Ishikawa (cell line): ENCODE data around the gene TTLL10.

Experiments used
- CEBPB ChIP-seq: IDR thresholded peaks from 2 replicates; pipeline ENCODE4 v1.6.1; 2012
- CREB1 ChIP-seq: IDR thresholded peaks from 2 replicates; pipeline ENCODE4 v1.6.1; 2012; ENCODE audit warnings: low read depth
- EGR1 ChIP-seq: IDR thresholded peaks from 2 replicates; pipeline ENCODE4 v1.6.1; 2012
- EP300 ChIP-seq: IDR thresholded peaks from 2 replicates; pipeline ENCODE4 v1.6.1; 2012; ENCODE audit warnings: borderline replicate concordance
- FOXM1 ChIP-seq: IDR thresholded peaks from 2 replicates; pipeline ENCODE4 v1.6.1; 2012; ENCODE audit warnings: low read depth, borderline replicate concordance
- NFIC ChIP-seq: IDR thresholded peaks from 2 replicates; pipeline ENCODE4 v1.6.1; 2012
- RAD21 ChIP-seq: IDR thresholded peaks from 2 replicates; pipeline ENCODE4 v1.6.1; 2012; ENCODE audit warnings: low read depth
- TAF1 ChIP-seq: IDR thresholded peaks from 2 replicates; pipeline ENCODE4 v1.6.1; 2012; ENCODE audit warnings: low read depth, mild to moderate bottlenecking
- TCF12 ChIP-seq: IDR thresholded peaks from 2 replicates; pipeline ENCODE4 v1.6.1; 2012; ENCODE audit warnings: low read depth
- TEAD4 ChIP-seq: IDR thresholded peaks from 2 replicates; pipeline ENCODE4 v1.6.1; 2012
- YY1 ChIP-seq: IDR thresholded peaks from 2 replicates; pipeline ENCODE4 v1.6.1; 2012; ENCODE audit warnings: low read depth
- ZBTB7A ChIP-seq: IDR thresholded peaks from 2 replicates; pipeline ENCODE4 v1.6.1; 2012; ENCODE audit warnings: low read depth
- TF ChIP-seq, protein P1 (sequence below): IDR thresholded peaks from 2 replicates; pipeline ENCODE4 v1.6.1; 2012; ENCODE audit warnings: low read depth, mild to moderate bottlenecking
- TF ChIP-seq, protein P2 (sequence below): IDR thresholded peaks from 2 replicates; pipeline ENCODE4 v1.6.1; 2012
- TF ChIP-seq, protein P3 (sequence below): IDR thresholded peaks from 2 replicates; pipeline ENCODE4 v1.6.1; 2012

Gene TTLL10

DNA sequence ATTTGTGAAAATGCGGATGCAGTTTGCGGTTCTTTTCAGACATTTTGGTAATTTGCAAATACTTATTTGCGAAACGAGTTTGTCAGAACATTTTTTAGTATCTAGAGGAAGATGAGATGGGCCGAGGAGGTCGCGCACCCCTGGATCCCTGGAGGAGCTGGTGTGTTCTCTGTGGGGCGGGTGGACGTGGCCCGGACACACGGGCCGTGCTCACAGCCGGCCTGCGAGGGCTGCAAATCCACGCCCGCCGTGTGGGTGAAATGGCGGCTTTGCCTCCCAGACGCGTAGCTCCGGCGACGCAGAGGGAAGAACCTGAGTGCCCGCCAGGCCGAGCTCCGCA, 9.3 kb upstream of the TTLL10 start:
- no peak for TF ChIP-seq RAD21
- no peak for TF ChIP-seq CEBPB
- no peak for TF ChIP-seq EP300
- TF ChIP-seq, protein P1, sequence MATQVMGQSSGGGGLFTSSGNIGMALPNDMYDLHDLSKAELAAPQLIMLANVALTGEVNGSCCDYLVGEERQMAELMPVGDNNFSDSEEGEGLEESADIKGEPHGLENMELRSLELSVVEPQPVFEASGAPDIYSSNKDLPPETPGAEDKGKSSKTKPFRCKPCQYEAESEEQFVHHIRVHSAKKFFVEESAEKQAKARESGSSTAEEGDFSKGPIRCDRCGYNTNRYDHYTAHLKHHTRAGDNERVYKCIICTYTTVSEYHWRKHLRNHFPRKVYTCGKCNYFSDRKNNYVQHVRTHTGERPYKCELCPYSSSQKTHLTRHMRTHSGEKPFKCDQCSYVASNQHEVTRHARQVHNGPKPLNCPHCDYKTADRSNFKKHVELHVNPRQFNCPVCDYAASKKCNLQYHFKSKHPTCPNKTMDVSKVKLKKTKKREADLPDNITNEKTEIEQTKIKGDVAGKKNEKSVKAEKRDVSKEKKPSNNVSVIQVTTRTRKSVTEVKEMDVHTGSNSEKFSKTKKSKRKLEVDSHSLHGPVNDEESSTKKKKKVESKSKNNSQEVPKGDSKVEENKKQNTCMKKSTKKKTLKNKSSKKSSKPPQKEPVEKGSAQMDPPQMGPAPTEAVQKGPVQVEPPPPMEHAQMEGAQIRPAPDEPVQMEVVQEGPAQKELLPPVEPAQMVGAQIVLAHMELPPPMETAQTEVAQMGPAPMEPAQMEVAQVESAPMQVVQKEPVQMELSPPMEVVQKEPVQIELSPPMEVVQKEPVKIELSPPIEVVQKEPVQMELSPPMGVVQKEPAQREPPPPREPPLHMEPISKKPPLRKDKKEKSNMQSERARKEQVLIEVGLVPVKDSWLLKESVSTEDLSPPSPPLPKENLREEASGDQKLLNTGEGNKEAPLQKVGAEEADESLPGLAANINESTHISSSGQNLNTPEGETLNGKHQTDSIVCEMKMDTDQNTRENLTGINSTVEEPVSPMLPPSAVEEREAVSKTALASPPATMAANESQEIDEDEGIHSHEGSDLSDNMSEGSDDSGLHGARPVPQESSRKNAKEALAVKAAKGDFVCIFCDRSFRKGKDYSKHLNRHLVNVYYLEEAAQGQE = no peak
- no peak for TF ChIP-seq YY1
- TF ChIP-seq TAF1 = no peak
- TF ChIP-seq FOXM1 = no peak
- no peak for TF ChIP-seq CREB1
- no peak for TF ChIP-seq TCF12
- TF ChIP-seq, protein P2, sequence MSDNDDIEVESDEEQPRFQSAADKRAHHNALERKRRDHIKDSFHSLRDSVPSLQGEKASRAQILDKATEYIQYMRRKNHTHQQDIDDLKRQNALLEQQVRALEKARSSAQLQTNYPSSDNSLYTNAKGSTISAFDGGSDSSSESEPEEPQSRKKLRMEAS = no peak
- TF ChIP-seq EGR1 = no peak
- no peak for TF ChIP-seq TEAD4
- no peak for TF ChIP-seq ZBTB7A
- no peak for TF ChIP-seq NFIC
- TF ChIP-seq, protein P3, sequence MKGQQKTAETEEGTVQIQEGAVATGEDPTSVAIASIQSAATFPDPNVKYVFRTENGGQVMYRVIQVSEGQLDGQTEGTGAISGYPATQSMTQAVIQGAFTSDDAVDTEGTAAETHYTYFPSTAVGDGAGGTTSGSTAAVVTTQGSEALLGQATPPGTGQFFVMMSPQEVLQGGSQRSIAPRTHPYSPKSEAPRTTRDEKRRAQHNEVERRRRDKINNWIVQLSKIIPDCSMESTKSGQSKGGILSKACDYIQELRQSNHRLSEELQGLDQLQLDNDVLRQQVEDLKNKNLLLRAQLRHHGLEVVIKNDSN = no peak

DNA sequence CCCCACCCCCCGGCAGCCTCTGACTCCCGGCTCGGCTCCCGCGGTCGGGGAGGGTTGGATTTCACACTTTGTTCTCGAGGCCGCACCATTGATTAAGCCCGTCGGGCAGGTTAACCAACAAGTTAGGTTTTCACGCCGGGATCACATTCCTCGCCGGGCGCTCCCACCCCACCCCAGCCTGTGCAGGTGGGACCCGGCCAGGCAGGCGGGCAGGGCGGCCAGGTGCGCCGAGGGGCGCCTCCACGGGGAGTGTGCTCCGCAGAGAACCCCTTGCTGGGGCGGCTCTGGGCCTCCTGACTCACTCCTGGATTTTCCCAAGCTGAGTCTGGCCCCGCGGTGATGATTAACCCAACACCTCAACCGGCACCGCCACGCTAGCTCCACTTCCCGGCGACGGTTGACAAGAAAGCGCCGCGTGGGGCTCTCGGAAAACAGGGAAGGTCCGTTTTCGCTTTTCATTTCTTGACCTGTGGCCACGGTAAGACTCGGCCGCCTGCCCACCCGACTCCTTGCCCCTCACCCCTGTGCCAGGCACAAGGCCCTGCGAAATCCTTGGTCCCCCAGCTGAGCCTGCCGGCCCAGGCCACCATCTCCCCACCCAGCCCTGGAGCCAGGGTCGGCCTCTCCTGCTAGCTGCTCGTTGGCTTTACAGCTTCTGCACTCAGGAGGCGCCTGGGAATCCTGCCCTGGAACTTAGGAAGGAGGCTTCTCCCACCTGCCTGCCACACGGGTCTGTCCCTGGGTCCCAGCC, 8.8 kb upstream of the TTLL10 start:
- peak; percentile 28; the same call in 1 of the 2 replicates for TF ChIP-seq CEBPB
- TF ChIP-seq NFIC = peak; percentile 80
- peak; percentile 64 for TF ChIP-seq TAF1
- TF ChIP-seq RAD21 = no peak
- TF ChIP-seq FOXM1 = 0 out of 2 replicates have a peak, but pooled peaks have one; percentile 66
- TF ChIP-seq, protein P2 = peak; percentile 83
- peak; percentile 89 for TF ChIP-seq EP300
- TF ChIP-seq, protein P3 = no peak
- TF ChIP-seq CREB1 = no peak
- peak; percentile 86 for TF ChIP-seq ZBTB7A
- peak; percentile 84 for TF ChIP-seq TEAD4
- TF ChIP-seq TCF12 = peak; percentile 98

DNA sequence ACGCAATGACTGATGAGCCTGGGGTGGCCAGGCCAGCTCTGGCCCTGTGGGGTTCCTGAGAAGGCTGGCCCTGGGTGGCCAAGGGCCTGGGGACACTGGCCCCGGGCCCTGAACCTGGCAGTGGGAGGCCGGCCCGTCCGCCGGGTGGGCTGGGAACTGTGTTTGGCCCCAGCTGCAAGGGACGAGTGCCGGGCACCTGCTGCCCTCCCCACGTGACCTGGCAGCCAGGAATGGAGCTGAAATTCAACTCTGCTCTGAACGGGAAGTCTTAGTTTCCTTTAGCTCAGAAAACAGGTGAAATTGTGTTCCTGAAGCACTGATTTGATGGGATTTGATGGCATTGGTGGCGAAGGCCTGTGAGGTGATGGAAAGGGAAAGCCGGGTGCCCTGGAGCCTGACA, 8.2 kb upstream of the TTLL10 start:
- TF ChIP-seq NFIC = no peak
- no peak for TF ChIP-seq TAF1
- TF ChIP-seq, protein P3 = peak; percentile 91
- TF ChIP-seq TEAD4 = no peak
- TF ChIP-seq YY1 = no peak
- TF ChIP-seq CEBPB = no peak
- TF ChIP-seq EGR1 = no peak

DNA sequence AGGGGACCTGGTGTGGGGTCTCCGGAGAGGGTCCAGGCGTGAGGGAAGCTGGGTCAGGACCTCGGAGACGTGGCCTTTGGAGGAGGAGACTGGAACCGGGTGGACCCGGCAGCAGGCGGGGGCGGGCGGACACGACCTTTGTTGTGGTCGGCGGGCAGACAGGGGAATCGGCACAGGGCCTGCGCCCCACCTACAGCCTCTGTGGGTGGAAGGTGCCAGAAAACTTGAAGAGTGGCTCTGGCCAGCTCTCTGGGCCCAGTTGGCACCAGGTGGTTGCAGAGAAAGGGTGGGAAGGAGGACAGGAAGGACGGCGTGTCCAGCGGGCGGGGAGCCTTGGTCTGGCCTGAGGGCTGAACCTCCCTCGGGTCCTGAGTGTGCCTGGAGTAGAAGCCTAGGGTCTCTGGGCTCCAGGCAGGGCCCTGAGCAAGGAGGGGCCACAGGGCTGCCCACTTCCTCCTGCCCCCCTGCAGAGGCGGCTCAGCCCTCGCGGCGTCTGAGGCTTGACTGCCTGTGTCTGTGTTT, 7.7 kb upstream of the TTLL10 start:
- TF ChIP-seq TCF12 = no peak
- TF ChIP-seq, protein P3 = no peak
- no peak for TF ChIP-seq TAF1
- TF ChIP-seq, protein P2 = peak; percentile 45
- peak; percentile 42; the same call in 1 of the 2 replicates for TF ChIP-seq EGR1
- no peak for TF ChIP-seq RAD21
- peak; percentile 27; the same call in 1 of the 2 replicates for TF ChIP-seq ZBTB7A
- no peak for TF ChIP-seq CEBPB
- TF ChIP-seq TEAD4 = no peak
- no peak for TF ChIP-seq NFIC

DNA sequence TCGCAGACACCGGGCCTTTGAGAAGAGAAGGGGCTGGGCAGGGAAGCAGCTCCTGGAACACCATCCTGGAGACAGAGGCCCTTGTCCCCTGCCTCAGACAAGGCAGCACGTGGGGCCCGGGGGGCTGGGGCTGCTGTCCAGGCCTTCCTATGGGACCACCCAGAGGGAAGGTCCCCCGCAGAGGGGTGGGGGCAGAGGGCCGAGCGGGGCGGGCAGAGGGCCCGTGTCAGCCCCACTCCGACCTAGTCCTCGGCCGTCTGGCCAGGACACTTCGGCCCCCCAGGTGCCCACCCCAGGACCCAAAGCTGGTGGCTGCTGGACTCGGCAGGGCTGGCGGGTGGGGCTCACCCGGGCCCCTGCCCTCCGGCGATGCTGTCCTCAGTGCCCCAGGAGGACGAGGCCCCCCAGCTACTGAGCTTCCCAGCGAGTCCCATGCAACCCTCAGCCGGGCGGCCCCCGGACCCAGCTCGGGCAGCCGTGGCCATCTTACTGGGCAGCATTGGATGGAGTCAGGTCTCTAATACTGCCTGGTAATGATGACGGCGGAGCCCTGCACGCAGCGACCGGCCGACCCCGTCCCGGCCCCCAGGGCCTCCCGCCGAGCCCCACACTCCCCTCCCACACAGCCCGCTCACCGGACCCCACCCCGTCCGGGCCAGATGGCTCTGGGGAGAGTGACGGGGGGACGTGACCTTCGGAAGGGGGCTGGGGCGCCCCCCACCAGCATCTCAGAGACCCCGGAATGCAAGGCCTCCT, 6.9 kb upstream of the TTLL10 start:
- TF ChIP-seq FOXM1 = no peak
- TF ChIP-seq, protein P3 = no peak
